Body of pancreas (tissue), 4 donors: ENCODE data around the gene MYBBP1A.

ENCODE experiments used
- POLR2A ChIP-seq, 3 donors: fragments of 450-650 bp; IDR thresholded peaks; one replicate each; pipeline ENCODE4 v1.6.1; 2016; ENCODE audit warnings: antibody characterized with exemption in 3 of 3, mild to moderate bottlenecking in 2 of 3
- TF ChIP-seq, protein P1 (sequence below), 7 experiments: fragments of 450-650 bp in 4 of 7; fragments of 200-600 bp in 3 of 7; sonication (generic) in 3 of 7; IDR thresholded peaks; one replicate each; pipeline ENCODE4 v1.5.1; 2016 to 2019; ENCODE audit warnings: antibody characterized with exemption in 7 of 7

DNA sequence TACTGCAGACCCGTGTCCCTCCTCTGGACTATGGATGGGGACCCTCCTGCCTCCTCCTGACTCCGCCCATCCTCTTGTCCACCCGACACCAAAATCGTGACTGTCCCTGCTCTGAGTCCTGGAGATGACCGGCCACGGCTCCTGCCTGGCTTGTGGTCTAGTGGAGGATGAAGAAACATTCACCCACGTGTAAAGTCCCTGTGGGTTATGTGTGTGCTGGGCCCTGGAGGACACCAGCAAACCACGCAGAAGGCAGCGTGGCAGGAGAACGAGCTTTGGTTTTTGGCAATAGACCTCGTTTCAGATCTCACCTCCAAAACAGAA, 44.6 kb downstream of the MYBBP1A start:
- TF ChIP-seq, protein P1, sequence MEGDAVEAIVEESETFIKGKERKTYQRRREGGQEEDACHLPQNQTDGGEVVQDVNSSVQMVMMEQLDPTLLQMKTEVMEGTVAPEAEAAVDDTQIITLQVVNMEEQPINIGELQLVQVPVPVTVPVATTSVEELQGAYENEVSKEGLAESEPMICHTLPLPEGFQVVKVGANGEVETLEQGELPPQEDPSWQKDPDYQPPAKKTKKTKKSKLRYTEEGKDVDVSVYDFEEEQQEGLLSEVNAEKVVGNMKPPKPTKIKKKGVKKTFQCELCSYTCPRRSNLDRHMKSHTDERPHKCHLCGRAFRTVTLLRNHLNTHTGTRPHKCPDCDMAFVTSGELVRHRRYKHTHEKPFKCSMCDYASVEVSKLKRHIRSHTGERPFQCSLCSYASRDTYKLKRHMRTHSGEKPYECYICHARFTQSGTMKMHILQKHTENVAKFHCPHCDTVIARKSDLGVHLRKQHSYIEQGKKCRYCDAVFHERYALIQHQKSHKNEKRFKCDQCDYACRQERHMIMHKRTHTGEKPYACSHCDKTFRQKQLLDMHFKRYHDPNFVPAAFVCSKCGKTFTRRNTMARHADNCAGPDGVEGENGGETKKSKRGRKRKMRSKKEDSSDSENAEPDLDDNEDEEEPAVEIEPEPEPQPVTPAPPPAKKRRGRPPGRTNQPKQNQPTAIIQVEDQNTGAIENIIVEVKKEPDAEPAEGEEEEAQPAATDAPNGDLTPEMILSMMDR (IDR thresholded peaks at IDR 0.05) = no peak
- no peak for TF ChIP-seq POLR2A (IDR thresholded peaks at IDR 0.05)
